ENCODE measurements around the gene NFE2L3. TPM values are rescaled to one million over a fixed set of nuclear protein-coding genes. Genes with fewer than 3 reads are reported as not detected.
"Not testable (repeated sequence)": the region's sequence is repeated elsewhere in the genome, so short reads cannot be mapped to it uniquely, and the experiment has no call there.

Gene NFE2L3
- total RNA-seq (1 to 10 TPM; 3.9 to 4.3 TPM), total RNA-seq (10.7 to 21.2 reads per million in 2 donors)

- H3K4me1 Mint-ChIP-seq = peaks cover 44% of the 10 kb centered on the region
- DNase-seq = peak; percentile 79 to 86 (median 80)
- H3K27me3 Mint-ChIP-seq = no peaks in the 10 kb centered on the region
- no peaks in the 10 kb centered on the region for H3K9me3 ChIP-seq (ENCODE audit: control insufficient read depth, low read length, poor library complexity, severe bottlenecking)
- peaks cover 2% of the 10 kb centered on the region for H3K36me3 Mint-ChIP-seq (ENCODE audit: low read depth)
- peak within 1 kb of the TSS; percentile 98 for H3K27ac Mint-ChIP-seq
- ATAC-seq = peak; percentile 78
- H3K4me3 Mint-ChIP-seq = peak within 1 kb of the TSS; percentile 94
Observed at GRCh38 chr7:26151953-26152781, at the start of gene NFE2L3. Gene NFE2L3 (plus strand): TSS chr7:26152198. CDS start chr7:26152499, 301 bp downstream.

- Mint-ChIP-seq H3K27me3 (no peaks in the 10 kb centered on the region), H3K36me3 (ENCODE audit: low read depth) (no peaks in the 10 kb centered on the region), H3K27ac (no peak overlapping the region), H3K4me1 (peaks cover 3% of the 10 kb centered on the region), H3K4me3 (no peak overlapping the region)
- DNase-seq = no peak
- ATAC-seq = no peak
- no peaks in the 10 kb centered on the region for H3K9me3 ChIP-seq (ENCODE audit: control insufficient read depth, low read length, poor library complexity, severe bottlenecking)
Observed at GRCh38 chr7:26103596-26103995, 48.4 kb upstream of the NFE2L3 start.

- Mint-ChIP-seq H3K4me1 (peaks cover 3% of the 10 kb centered on the region), H3K27ac (no peak overlapping the region), H3K4me3 (no peak overlapping the region), H3K27me3 (no peaks in the 10 kb centered on the region), H3K36me3 (ENCODE audit: low read depth) (no peaks in the 10 kb centered on the region)
- ATAC-seq = no peak
- no peak for DNase-seq
- H3K9me3 ChIP-seq (ENCODE audit: control insufficient read depth, low read length, poor library complexity, severe bottlenecking) = no peaks in the 10 kb centered on the region
Observed at GRCh38 chr7:26105236-26105635, 46.8 kb upstream of the NFE2L3 start.

GRCh38 chr7:26105931-26106330, 46.1 kb upstream of the NFE2L3 start:
- Mint-ChIP-seq H3K4me3 (no peak overlapping the region), H3K27ac (no peak overlapping the region), H3K27me3 (no peaks in the 10 kb centered on the region), H3K36me3 (ENCODE audit: low read depth) (no peaks in the 10 kb centered on the region), H3K4me1 (peaks cover 3% of the 10 kb centered on the region)
- no peaks in the 10 kb centered on the region for H3K9me3 ChIP-seq (ENCODE audit: control insufficient read depth, low read length, poor library complexity, severe bottlenecking)
- ATAC-seq (no peak), DNase-seq (no peak)

GRCh38 chr7:26112203-26112740, 39.7 kb upstream of the NFE2L3 start:
- Mint-ChIP-seq H3K27me3 (no peaks in the 10 kb centered on the region), H3K27ac (no peak overlapping the region), H3K4me3 (no peak overlapping the region), H3K36me3 (ENCODE audit: low read depth) (no peaks in the 10 kb centered on the region), H3K4me1 (peaks cover 6% of the 10 kb centered on the region)
- ATAC-seq = peak; percentile 50
- DNase-seq = no peak
- H3K9me3 ChIP-seq (ENCODE audit: control insufficient read depth, low read length, poor library complexity, severe bottlenecking) = no peaks in the 10 kb centered on the region

- no peaks in the 10 kb centered on the region for H3K9me3 ChIP-seq (ENCODE audit: control insufficient read depth, low read length, poor library complexity, severe bottlenecking)
- H3K27me3 Mint-ChIP-seq = peaks cover 4% of the 10 kb centered on the region
- H3K36me3 Mint-ChIP-seq (ENCODE audit: low read depth) = no peaks in the 10 kb centered on the region
- ATAC-seq = no peak
- no peak overlapping the region for H3K27ac Mint-ChIP-seq
- DNase-seq = no peak
- no peak overlapping the region for H3K4me3 Mint-ChIP-seq
- peaks cover 9% of the 10 kb centered on the region for H3K4me1 Mint-ChIP-seq
Observed at GRCh38 chr7:26115650-26116049, 36.3 kb upstream of the NFE2L3 start.

GRCh38 chr7:26117142-26117807, 34.7 kb upstream of the NFE2L3 start:
- H3K27ac Mint-ChIP-seq = no peak overlapping the region
- ATAC-seq (no peak), DNase-seq (no peak)
- no peaks in the 10 kb centered on the region for H3K36me3 Mint-ChIP-seq (ENCODE audit: low read depth)
- no peaks in the 10 kb centered on the region for H3K9me3 ChIP-seq (ENCODE audit: control insufficient read depth, low read length, poor library complexity, severe bottlenecking)
- H3K4me1 Mint-ChIP-seq = peaks cover 5% of the 10 kb centered on the region
- no peak overlapping the region for H3K4me3 Mint-ChIP-seq
- peaks cover 15% of the 10 kb centered on the region for H3K27me3 Mint-ChIP-seq

- no peak overlapping the region for H3K27ac Mint-ChIP-seq
- H3K4me3 Mint-ChIP-seq = no peak overlapping the region
- DNase-seq (no peak), ATAC-seq (no peak)
- no peaks in the 10 kb centered on the region for H3K36me3 Mint-ChIP-seq (ENCODE audit: low read depth)
- H3K27me3 Mint-ChIP-seq = peaks cover 16% of the 10 kb centered on the region
- peaks cover 5% of the 10 kb centered on the region for H3K4me1 Mint-ChIP-seq
- H3K9me3 ChIP-seq (ENCODE audit: control insufficient read depth, low read length, poor library complexity, severe bottlenecking) = no peaks in the 10 kb centered on the region
Observed at GRCh38 chr7:26117970-26118369, 34.0 kb upstream of the NFE2L3 start.

- no peaks in the 10 kb centered on the region for H3K9me3 ChIP-seq (ENCODE audit: control insufficient read depth, low read length, poor library complexity, severe bottlenecking)
- Mint-ChIP-seq H3K36me3 (ENCODE audit: low read depth) (peaks cover 3% of the 10 kb centered on the region), H3K4me1 (peaks cover 5% of the 10 kb centered on the region), H3K27ac (no peak overlapping the region), H3K4me3 (no peak overlapping the region), H3K27me3 (peaks cover 26% of the 10 kb centered on the region)
- ATAC-seq (no peak), DNase-seq (no peak)
Observed at GRCh38 chr7:26122745-26123144, 29.3 kb upstream of the NFE2L3 start.

- peaks cover 26% of the 10 kb centered on the region for H3K27me3 Mint-ChIP-seq
- not testable (repeated sequence) for ATAC-seq; H3K27ac Mint-ChIP-seq; H3K4me1 Mint-ChIP-seq; H3K36me3 Mint-ChIP-seq (ENCODE audit: low read depth); H3K9me3 ChIP-seq (ENCODE audit: control insufficient read depth, low read length, poor library complexity, severe bottlenecking); H3K4me3 Mint-ChIP-seq; DNase-seq
Observed at GRCh38 chr7:26124775-26125174, 27.2 kb upstream of the NFE2L3 start.

GRCh38 chr7:26127411-26127810, 24.6 kb upstream of the NFE2L3 start:
- H3K27ac Mint-ChIP-seq = no peak overlapping the region
- H3K36me3 Mint-ChIP-seq (ENCODE audit: low read depth) = peaks cover 6% of the 10 kb centered on the region
- no peak overlapping the region for H3K4me3 Mint-ChIP-seq
- peak; percentile 27 for ATAC-seq
- DNase-seq = no peak
- peaks cover 2% of the 10 kb centered on the region for H3K4me1 Mint-ChIP-seq
- peaks cover 21% of the 10 kb centered on the region for H3K27me3 Mint-ChIP-seq
- H3K9me3 ChIP-seq (ENCODE audit: control insufficient read depth, low read length, poor library complexity, severe bottlenecking) = no peaks in the 10 kb centered on the region

- no peaks in the 10 kb centered on the region for H3K9me3 ChIP-seq (ENCODE audit: control insufficient read depth, low read length, poor library complexity, severe bottlenecking)
- Mint-ChIP-seq H3K4me1 (peaks cover 2% of the 10 kb centered on the region), H3K27ac (no peak overlapping the region), H3K4me3 (no peak overlapping the region), H3K27me3 (peaks cover 22% of the 10 kb centered on the region), H3K36me3 (ENCODE audit: low read depth) (peaks cover 3% of the 10 kb centered on the region)
- DNase-seq (no peak), ATAC-seq (no peak)
Observed at GRCh38 chr7:26131056-26131589, 20.9 kb upstream of the NFE2L3 start.

- DNase-seq (no peak), ATAC-seq (no peak)
- Mint-ChIP-seq H3K27ac (no peak overlapping the region), H3K4me1 (peaks cover 2% of the 10 kb centered on the region), H3K36me3 (ENCODE audit: low read depth) (peaks cover 3% of the 10 kb centered on the region), H3K27me3 (peaks cover 18% of the 10 kb centered on the region), H3K4me3 (no peak overlapping the region)
- H3K9me3 ChIP-seq (ENCODE audit: control insufficient read depth, low read length, poor library complexity, severe bottlenecking) = no peaks in the 10 kb centered on the region
Observed at GRCh38 chr7:26135076-26135475, 16.9 kb upstream of the NFE2L3 start.
